MCF 10A (cell line): ENCODE results near the gene GMPR. TPM values are rescaled to one million over a fixed set of nuclear protein-coding genes. Genes with fewer than 3 reads are reported as not detected.

Experiments
- BruUV-seq: library from RNA; stranded (reverse); fragments of 400-500 nt; replicated peaks from 2 replicates; lab custom pipeline; 2021; lab: Mats Ljungman, UMichigan
- CTCF ChIA-PET: fragments of 300-600 bp; sonication (Branson Sonifier 250); formaldehyde crosslinking; extraction: SDS; loops from one replicate; lab custom pipeline; 2021; ENCODE audit warnings: antibody characterized with exemption, inconsistent platforms; lab: Yijun Ruan, JAX
- POLR2A ChIA-PET: fragments of 300-600, 350-650 bp; sonication (Branson Sonifier 250); formaldehyde crosslinking; extraction: SDS; loops from one replicate; lab custom pipeline; 2020; ENCODE audit warnings: antibody characterized with exemption, inconsistent platforms; lab: Yijun Ruan, JAX
- DNase-seq: peaks from one replicate; pipeline ENCODE4 v3.0.0-alpha.2; 2018; ENCODE audit not compliant: unreplicated experiment
- H3K27ac Mint-ChIP-seq: one replicate; pipeline ENCODE4 v1.8.0; 2022; ENCODE audit warnings: mild to moderate bottlenecking, low read depth, mixed read lengths; ENCODE audit not compliant: unreplicated experiment
- H3K27me3 Mint-ChIP-seq: one replicate; pipeline ENCODE4 v1.8.0; 2022; ENCODE audit warnings: mixed read lengths; ENCODE audit not compliant: insufficient read depth, unreplicated experiment
- H3K36me3 Mint-ChIP-seq: one replicate; pipeline ENCODE4 v1.8.0; 2022; ENCODE audit warnings: mild to moderate bottlenecking, moderate library complexity, mixed read lengths; ENCODE audit not compliant: insufficient read depth, unreplicated experiment
- H3K4me1 Mint-ChIP-seq: one replicate; pipeline ENCODE4 v1.8.0; 2022; ENCODE audit warnings: mixed read lengths; ENCODE audit not compliant: insufficient read depth, unreplicated experiment
- H3K4me3 Mint-ChIP-seq: one replicate; pipeline ENCODE4 v1.8.0; 2022; ENCODE audit warnings: mild to moderate bottlenecking, moderate library complexity, mixed read lengths; ENCODE audit not compliant: unreplicated experiment
- H3K9me3 Mint-ChIP-seq: one replicate; pipeline ENCODE4 v1.8.0; 2022; ENCODE audit warnings: mixed read lengths; ENCODE audit not compliant: unreplicated experiment
- intact Hi-C: fragments of 100-400 bp; cut with micrococcal nuclease; formaldehyde crosslinking; loops from 2 replicates; pipeline ENCODE4 v1.14.1; 2022
- total RNA-seq: library from RNA; stranded (reverse); gene quantifications from 2 replicates; pipeline ENCODE4 v1.2.3, GENCODE V29; 2022
- TF ChIP-seq, protein P1 (sequence below): fragments of 200-600 bp; IDR thresholded peaks from one replicate; pipeline ENCODE4 v1.8.0; 2022; ENCODE audit warnings: antibody characterized with exemption, mild to moderate bottlenecking; ENCODE audit not compliant: unreplicated experiment

GMPR gene
- total RNA-seq, 1 experiment from 2014 or later = 3.0 TPM

DNA sequence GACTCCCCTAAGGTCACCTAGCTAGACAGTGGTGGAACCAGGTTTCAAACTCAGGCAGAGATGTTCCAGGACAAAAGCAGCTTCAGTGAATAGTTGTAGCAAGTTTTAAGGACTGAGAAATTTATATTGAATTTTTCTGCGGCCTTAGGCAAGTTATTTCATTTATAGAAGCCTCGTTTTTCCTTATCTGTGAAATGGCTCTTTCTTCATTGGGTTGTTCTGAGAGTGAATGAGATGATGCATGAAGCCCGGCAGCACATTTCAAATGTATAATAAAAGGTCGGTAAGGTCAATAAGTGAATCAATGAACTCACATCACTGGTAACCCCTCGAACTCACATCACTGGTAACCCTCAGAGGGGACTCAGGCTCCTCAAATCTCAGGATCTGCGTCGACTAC lies 1.1 kb upstream of the GMPR start:
- POLR2A ChIA-PET = interaction anchor here (0.7 to 1.3 kb wide), 3 partner anchors 41 to 796 kb away, joined by 3 to 5 read pairs (median 3); no protein-coding TSS in a partner anchor
- no peak for DNase-seq
- Mint-ChIP-seq H3K36me3 (no peaks in the 10 kb centered on the region), H3K4me1 (peaks cover 25% of the 10 kb centered on the region), H3K27ac (no peak overlapping the region), H3K9me3 (no peaks in the 10 kb centered on the region), H3K4me3 (no peak overlapping the region), H3K27me3 (no peaks in the 10 kb centered on the region)
- intact Hi-C loops = no loop called here
- TF ChIP-seq, protein P1, sequence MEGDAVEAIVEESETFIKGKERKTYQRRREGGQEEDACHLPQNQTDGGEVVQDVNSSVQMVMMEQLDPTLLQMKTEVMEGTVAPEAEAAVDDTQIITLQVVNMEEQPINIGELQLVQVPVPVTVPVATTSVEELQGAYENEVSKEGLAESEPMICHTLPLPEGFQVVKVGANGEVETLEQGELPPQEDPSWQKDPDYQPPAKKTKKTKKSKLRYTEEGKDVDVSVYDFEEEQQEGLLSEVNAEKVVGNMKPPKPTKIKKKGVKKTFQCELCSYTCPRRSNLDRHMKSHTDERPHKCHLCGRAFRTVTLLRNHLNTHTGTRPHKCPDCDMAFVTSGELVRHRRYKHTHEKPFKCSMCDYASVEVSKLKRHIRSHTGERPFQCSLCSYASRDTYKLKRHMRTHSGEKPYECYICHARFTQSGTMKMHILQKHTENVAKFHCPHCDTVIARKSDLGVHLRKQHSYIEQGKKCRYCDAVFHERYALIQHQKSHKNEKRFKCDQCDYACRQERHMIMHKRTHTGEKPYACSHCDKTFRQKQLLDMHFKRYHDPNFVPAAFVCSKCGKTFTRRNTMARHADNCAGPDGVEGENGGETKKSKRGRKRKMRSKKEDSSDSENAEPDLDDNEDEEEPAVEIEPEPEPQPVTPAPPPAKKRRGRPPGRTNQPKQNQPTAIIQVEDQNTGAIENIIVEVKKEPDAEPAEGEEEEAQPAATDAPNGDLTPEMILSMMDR = no peak
- CTCF ChIA-PET = interaction anchor here (0.6 to 4.3 kb wide), 4 partner anchors 31 to 447 kb away, joined by 3 to 19 read pairs (median 3); no protein-coding TSS in a partner anchor
- no TSS peak for BruUV-seq

DNA sequence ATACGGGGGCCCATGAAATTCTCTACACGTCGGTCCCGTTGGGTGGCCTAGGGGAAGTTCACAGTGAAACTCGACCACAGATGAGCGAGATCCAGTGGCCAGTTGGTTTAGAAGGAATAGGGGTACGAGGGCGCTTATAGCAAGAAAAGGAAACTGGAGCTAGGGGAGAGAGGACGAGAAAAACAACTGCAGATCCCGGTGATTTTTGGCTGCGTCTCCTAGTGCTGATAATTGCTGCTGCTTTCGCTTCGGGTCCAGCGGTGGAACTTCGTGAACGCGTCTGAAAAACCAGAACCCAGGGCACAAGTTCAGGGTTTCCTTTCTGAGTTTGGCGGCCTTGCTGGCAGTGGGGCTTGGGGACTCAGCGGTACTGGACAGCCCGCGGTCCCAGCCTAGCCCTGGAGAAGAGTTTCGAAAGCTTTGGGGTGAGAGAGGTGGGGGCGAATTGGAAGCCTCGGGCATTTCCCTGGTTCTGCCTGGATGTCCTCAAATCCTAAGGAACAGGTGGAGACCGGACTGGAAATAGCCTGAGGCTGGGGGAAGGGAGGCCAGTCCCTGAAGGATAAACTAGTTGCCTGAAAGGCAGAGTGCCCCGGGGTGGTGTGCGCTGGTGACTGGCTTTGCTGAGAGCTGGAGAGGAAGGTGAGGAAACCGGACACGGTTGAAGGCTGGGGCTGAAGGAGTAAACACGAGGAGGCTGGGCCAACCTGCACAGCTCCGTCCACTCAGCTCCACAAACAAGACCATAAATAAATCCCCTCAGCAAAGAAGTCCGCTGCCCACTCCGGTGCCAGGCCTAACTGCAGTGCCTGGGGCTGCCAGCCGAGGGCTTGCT lies 793 bp downstream of the GMPR start:
- H3K27ac Mint-ChIP-seq = peak overlapping the region; percentile 87

DNA sequence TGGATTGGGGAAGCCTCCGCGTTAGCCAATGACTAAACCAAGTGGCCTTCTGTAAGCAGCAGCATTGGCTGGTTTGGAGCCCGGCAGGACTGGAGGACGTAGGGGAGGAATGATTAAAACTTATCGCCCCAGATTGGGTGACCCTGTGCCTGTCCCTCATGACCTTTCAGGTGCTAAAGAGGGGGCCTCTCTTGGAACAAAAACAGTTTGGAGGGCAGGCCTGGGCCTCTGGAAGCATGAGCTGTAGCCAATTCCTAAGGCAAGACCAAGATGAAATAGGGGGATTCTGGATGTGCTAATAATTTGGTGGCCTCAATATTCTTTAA lies 1.4 kb downstream of the GMPR start:
- intact Hi-C loops = loop anchor here (5.0 kb wide), 1 partner anchor 78 kb away; no protein-coding TSS in a partner anchor
- H3K4me3 Mint-ChIP-seq = no peak overlapping the region
- TF ChIP-seq, protein P1 = no peak
- no peaks in the 10 kb centered on the region for H3K9me3 Mint-ChIP-seq
- H3K36me3 Mint-ChIP-seq = no peaks in the 10 kb centered on the region
- no peak overlapping the region for H3K27ac Mint-ChIP-seq
- ChIA-PET POLR2A (interaction anchor here (0.7 to 1.9 kb wide), 5 partner anchors 10 to 512 kb away, joined by 3 to 7 read pairs (median 4); no protein-coding TSS in a partner anchor), CTCF (interaction anchor here (0.5 to 2.7 kb wide), 3 partner anchors 36 to 193 kb away, joined by 3 to 16 read pairs (median 3); no protein-coding TSS in a partner anchor)
- DNase-seq = no peak
- BruUV-seq = no TSS peak
- H3K4me1 Mint-ChIP-seq = peaks cover 43% of the 10 kb centered on the region
- no peaks in the 10 kb centered on the region for H3K27me3 Mint-ChIP-seq

More for the DNA sequence above, 793 bp downstream of the GMPR start:
- DNase-seq = peak; percentile 19
- TF ChIP-seq, protein P1 = no peak
- ChIA-PET CTCF (interaction anchor here (0.5 to 4.3 kb wide), 5 partner anchors 8 to 192 kb away, joined by 3 to 19 read pairs (median 3); no protein-coding TSS in a partner anchor), POLR2A (interaction anchor here (0.7 to 1.9 kb wide), 7 partner anchors 9 to 511 kb away, joined by 3 to 7 read pairs (median 3); no protein-coding TSS in a partner anchor)
- peaks cover 39% of the 10 kb centered on the region for H3K4me1 Mint-ChIP-seq
- H3K27me3 Mint-ChIP-seq = no peaks in the 10 kb centered on the region
- no peaks in the 10 kb centered on the region for H3K36me3 Mint-ChIP-seq
- intact Hi-C loops = no loop called here
- no TSS peak for BruUV-seq
- H3K9me3 Mint-ChIP-seq = no peaks in the 10 kb centered on the region
- H3K4me3 Mint-ChIP-seq = peak overlapping the region; percentile 79
